GDM1 (cell line): Measurements from ENCODE around the gene OTOGL.
"Not testable (repeated sequence)": the region's sequence is repeated elsewhere in the genome, so short reads cannot be mapped to it uniquely, and the experiment has no call there.

Source experiments
- DNase-seq: peaks from one replicate; lab custom pipeline; 2025; lab: John Stamatoyannopoulos, UW

The OTOGL gene

GRCh38 chr12:80188576-80188975 lies 89.2 kb downstream of the OTOGL start:
- no peak for DNase-seq

GRCh38 chr12:80189241-80189640 lies 89.9 kb downstream of the OTOGL start:
- DNase-seq: no peak

- no peak for DNase-seq
Observed at GRCh38 chr12:80190001-80190400, 90.7 kb downstream of the OTOGL start.

GRCh38 chr12:80192087-80192486 lies 92.8 kb downstream of the OTOGL start:
- DNase-seq: no peak

- no peak for DNase-seq
Observed at GRCh38 chr12:80193865-80194264, 94.5 kb downstream of the OTOGL start.

- DNase-seq: no peak
Observed at GRCh38 chr12:80195074-80195726, 95.9 kb downstream of the OTOGL start.

- DNase-seq: no peak
Observed at GRCh38 chr12:80195737-80196136, 96.4 kb downstream of the OTOGL start.

GRCh38 chr12:80196419-80196818 lies 97.1 kb downstream of the OTOGL start:
- DNase-seq: no peak

- no peak for DNase-seq
Observed at GRCh38 chr12:80198782-80199337, 99.5 kb downstream of the OTOGL start.

- no peak for DNase-seq
Observed at GRCh38 chr12:80199931-80200330, 100.6 kb downstream of the OTOGL start.

- no peak for DNase-seq
Observed at GRCh38 chr12:80200414-80200813, 101.1 kb downstream of the OTOGL start.

- no peak for DNase-seq
Observed at GRCh38 chr12:80201908-80202307, 102.6 kb downstream of the OTOGL start.

GRCh38 chr12:80205960-80206359 lies 106.6 kb downstream of the OTOGL start:
- no peak for DNase-seq

- DNase-seq: no peak
Observed at GRCh38 chr12:80208071-80208470, 108.7 kb downstream of the OTOGL start.

- DNase-seq: no peak
Observed at GRCh38 chr12:80211671-80212070, 112.3 kb downstream of the OTOGL start.

GRCh38 chr12:80212938-80213645 lies 113.8 kb downstream of the OTOGL start:
- DNase-seq: no peak

GRCh38 chr12:80213871-80214270 lies 114.5 kb downstream of the OTOGL start:
- DNase-seq: no peak

- DNase-seq: peak; percentile 11
Observed at GRCh38 chr12:80217011-80217535, 117.7 kb downstream of the OTOGL start.

- DNase-seq: not testable (repeated sequence)
Observed at GRCh38 chr12:80218925-80219324, 119.6 kb downstream of the OTOGL start.

GRCh38 chr12:80219345-80219744 lies 120.0 kb downstream of the OTOGL start:
- no peak for DNase-seq

GRCh38 chr12:80222261-80222660 lies 122.9 kb downstream of the OTOGL start:
- DNase-seq: no peak

GRCh38 chr12:80226576-80226975 lies 127.2 kb downstream of the OTOGL start:
- no peak for DNase-seq

GRCh38 chr12:80227904-80228303 lies 128.6 kb downstream of the OTOGL start:
- DNase-seq: not testable (repeated sequence)
